Fibroblast of skin of abdomen (primary cell): ENCODE results near the gene EPB41L4A.

Experiments used
- DNase-seq: peaks from one replicate; pipeline ENCODE4 v3.0.0-alpha.2; 2013

The EPB41L4A gene

GRCh38 chr5:112353678-112354077 lies 65.4 kb downstream of the EPB41L4A start:
- no peak for DNase-seq

- no peak for DNase-seq
Observed at GRCh38 chr5:112351225-112351624, 67.9 kb downstream of the EPB41L4A start.

DNA sequence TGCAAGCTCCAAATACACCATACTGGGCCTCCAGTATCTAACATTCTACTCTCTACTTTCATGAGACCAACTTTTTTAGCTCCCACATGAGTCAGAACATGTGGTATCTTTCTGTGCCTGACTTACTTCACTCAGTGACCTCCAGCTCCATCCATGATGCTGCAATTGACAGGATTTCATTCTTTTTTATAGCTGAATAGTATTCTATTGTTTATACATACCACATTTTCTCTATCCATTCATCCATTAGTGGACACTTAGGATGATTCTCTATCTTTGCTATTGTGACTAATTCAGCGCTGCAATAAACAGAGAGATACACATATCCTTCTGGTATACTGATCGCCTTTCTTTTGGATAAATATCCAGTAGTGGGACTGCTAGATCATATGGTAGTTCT lies 68.5 kb downstream of the EPB41L4A start:
- no peak for DNase-seq

- no peak for DNase-seq
Observed at GRCh38 chr5:112349371-112349770, 69.7 kb downstream of the EPB41L4A start.

DNA sequence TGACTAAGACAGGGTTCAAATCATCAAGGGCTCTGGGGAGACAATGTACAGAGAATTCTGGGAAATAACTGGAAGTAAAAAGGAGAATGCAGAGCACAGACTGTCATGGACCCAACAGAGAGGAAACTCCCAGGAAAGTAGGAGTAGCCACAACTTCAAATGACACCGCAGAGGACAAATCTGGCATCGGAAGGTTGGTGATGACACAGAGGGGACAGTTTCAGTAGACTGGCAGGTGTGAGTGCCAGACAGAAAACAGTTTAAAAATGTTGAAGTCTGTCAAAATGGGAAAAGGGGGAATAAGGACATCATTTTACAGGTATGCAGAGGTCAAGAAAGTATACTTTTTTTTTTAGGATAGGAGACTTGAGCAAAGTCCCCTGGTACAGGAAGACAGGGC lies 70.2 kb downstream of the EPB41L4A start:
- DNase-seq, result no peak

- DNase-seq, result no peak
Observed at GRCh38 chr5:112348387-112348786, 70.7 kb downstream of the EPB41L4A start.

- no peak for DNase-seq
Observed at GRCh38 chr5:112346411-112347044, 72.5 kb downstream of the EPB41L4A start.

GRCh38 chr5:112344540-112344939 lies 74.5 kb downstream of the EPB41L4A start:
- no peak for DNase-seq

- no peak for DNase-seq
Observed at GRCh38 chr5:112342389-112342788, 76.7 kb downstream of the EPB41L4A start.

DNA sequence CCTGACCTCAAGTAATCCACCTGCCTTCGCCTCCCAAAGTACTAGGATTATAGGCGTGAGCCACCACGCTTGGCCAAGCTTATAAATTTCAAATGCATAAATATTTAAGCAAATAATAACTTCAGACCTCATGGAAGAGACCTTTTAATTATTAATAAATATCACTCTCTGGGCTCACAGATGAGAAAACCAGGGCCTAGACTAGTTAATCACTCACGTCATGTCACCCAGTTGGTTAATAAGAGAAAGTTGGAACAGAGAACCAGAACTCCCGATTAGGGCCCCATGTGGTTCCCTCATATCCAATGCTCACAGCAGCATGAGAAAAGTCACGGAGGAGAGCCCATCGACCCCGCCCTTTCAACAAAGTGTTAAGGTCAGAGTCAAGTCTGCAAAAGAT lies 79.3 kb downstream of the EPB41L4A start:
- DNase-seq, result no peak

DNA sequence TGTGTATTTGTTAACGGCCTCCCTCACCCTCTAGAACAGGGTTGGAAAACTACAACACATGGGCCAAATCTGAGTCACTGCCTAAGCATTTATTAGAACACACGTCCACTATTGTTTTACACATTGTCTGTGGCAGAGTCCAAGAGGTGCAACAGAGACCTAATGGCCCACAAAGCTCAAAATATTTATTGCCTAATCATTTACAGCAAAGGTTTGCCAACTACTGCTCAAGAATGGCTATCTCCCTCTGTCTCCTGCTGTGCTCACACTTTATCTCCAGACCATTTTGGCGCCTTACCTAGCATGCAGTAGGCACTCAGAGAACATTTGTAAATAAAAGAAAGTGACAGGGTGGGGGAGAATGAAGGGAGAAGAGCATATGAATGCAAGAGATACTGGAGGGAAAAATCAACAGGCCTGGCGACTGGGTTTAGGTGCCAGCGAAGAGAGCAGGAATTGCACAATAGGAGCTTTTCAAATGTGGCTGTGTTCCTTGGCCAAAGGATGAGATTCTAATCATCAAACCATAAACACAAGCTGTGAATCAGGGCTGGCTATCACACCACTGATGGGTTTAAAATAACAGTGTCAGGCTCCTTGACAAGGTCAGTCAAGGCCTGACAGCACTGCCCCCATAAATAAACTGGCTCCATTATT lies 80.3 kb downstream of the EPB41L4A start:
- no peak for DNase-seq

DNA sequence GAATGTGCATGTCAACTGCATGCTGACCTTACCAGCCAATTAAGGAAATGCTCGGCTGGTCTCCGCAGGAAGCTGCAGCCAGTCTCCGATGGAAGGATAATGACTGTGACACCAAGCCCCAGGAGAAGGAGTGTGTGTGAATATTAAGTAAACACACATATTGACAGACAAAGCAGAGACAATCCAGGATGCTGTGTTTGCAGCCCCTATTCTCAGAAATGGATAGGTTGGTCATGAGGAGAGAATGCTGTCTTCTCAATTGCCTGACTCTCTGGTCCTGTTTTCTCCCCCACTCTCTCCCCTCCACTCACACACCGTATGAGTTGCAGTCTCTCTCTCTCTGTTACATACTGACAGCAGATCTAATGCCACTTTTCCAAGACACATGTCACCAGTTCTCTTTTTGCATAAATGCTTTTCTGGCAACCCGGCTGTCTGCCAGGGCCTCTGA lies 85.7 kb downstream of the EPB41L4A start:
- DNase-seq, result no peak

GRCh38 chr5:112331892-112332291 lies 87.2 kb downstream of the EPB41L4A start:
- no peak for DNase-seq

DNA sequence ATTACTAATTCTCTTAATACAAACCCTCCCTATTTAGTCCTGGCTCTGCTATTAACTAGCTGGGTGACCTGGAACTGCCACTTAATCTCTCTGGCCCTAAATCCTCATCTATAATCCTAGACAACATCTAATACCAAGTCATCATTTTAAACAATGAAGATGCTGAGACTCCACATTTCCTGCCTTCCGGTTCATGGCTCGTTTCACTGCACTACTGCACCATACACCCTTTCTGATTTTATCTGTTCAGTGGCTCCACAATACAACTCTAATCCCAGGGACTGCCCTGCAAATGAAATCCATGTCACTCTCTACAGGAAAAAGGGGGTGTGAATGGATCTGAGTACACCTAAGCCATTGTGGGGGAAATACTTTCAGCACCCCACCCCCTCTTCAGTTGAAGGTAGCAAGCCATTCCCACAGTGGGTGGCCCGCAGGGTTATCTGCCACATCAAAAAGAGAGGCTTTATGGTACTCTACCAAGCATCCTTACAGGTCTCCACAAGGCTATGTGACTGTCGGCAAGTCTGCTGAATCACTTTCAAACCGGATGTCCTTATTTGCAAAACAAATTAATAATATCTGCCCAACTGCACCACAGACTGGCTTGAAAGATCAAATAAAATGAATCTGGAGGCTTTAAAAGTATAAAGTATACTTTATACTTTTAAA lies 89.5 kb downstream of the EPB41L4A start:
- no peak for DNase-seq

GRCh38 chr5:112323166-112323565 lies 95.9 kb downstream of the EPB41L4A start:
- DNase-seq, result no peak

DNA sequence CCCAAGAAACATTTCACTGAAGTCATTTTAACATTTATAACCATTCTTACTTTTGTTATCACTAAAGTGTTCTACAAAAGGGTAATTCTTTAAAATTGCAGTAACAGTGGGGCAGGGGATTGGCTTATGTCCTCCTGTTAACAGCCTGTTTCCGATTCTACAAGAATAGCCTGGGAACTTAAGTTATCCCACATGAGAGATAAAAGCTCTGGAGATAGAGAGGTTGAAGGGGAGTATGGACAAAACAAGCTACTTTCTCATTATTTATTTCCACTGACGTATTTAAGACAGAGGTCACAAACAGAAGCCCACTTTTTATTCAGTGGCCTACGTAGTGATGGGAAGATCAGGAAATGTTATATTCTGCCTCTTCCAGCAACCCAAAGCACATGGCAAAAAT lies 98.7 kb downstream of the EPB41L4A start:
- no peak for DNase-seq

DNA sequence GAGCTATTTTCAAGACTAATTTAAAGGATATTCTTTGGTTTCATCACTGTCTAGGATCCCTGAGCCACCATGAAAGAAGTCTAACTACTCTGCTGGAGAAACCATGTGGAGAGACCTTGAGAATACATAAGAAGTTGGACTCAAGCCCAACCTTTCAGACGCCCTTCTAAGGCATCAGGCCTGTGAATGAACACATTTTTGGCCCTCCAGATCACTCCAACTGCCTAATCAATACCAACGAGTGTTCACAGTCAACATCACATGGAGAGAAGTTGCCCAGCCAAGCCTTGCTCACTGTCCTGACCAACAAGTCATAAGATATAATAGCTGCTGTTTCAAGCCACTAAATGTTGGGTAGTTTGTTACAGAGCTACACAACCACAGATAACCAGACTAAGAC lies 100.7 kb downstream of the EPB41L4A start:
- no peak for DNase-seq

DNA sequence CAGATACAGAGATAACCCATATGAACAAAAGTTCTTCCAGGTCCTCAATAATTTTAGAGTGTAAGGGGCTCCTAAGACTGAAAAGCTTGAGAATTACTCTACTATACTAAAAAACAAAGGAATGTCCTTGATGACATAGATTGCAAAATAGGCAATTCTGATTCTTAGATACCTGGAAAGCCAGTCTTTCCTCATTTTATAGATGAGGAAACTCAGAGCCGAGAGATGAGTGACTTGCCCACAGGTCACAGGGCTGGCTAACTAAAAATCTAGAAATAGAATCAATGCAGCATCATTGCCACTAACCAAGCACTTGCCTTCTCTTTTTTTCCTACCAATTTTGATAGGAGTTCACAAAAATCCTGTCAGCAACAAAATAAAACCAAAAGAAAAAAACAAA lies 101.2 kb downstream of the EPB41L4A start:
- DNase-seq, result no peak

DNA sequence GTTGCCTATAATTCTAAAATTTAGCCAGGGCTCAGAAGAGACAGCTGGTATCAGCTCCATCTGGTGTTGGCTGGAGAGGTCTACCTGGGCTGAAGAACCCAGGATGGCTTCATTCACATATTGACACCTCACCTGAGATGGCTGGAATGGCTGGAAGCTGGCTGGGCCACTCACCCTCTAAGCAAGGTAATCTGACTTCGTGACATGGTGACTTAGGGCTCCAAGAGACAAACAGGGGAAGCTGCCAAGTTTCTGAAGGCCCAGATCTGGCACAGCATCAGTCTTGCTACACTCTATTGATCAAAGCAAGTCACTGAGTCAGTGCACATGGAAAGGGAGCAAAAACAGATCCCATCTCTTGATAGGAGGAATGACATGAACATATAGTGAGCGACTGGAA lies 102.3 kb downstream of the EPB41L4A start:
- DNase-seq, result no peak

DNA sequence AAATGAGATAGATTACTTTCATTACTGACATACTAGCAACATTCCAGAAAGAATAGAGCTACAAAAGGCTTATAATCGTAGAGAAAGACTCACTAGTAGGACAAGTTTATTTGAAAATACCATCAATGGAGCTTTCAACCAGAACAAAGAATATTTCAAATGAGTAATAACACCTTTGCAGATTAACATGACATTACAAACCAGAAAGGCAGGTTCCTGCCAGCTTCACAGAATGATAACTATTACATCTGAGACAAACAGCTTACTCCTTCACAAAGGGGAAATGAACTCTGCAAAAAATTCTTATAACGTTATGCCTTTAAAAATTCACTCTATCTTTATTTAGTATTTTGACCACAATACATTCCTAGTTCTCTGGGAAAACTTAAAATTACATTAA lies 103.1 kb downstream of the EPB41L4A start:
- DNase-seq, result no peak

DNA sequence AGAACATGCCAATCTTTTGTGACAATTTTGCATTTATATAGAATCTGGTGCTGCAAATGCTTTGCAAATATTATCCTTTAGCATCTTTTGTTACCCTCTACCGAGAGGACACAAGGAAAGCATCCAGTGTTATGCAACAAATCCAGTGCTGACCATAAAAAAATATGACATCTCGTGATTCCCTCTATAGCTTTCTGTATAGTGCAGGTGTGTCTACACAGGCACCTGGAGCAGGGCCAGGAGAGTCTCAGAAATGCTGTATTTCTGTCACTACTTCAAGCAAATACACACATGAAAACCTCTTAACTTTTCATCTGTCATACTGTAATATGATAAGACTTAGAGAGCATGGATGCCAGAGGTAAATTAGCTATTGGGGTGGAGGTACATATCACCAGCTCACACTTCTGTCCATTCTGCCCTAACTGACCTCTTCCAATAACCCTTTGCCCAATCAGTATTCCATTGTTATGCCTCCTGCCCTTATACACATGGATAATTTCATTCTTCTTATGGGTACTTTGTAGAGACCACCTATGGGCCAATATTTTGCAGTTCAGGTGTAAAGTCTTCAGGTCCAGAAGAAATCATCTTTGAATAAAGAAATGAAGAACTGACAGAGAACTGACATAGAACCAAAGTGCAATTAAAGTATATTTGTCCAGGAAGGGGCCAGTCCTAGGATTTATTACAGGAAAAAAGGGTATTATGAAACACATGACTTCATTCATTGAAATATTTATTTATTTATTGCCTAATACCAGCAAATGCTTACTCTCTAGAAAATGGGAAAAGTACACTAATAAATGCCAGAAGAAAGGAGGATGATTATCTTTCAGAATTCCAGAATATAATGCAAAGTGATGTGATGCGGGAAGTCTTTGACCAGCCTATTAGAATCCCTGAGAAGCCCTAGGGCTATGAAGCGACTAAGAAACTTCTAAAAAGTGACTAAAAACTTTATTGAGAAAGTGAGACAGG lies 106.5 kb downstream of the EPB41L4A start:
- DNase-seq, result no peak

DNA sequence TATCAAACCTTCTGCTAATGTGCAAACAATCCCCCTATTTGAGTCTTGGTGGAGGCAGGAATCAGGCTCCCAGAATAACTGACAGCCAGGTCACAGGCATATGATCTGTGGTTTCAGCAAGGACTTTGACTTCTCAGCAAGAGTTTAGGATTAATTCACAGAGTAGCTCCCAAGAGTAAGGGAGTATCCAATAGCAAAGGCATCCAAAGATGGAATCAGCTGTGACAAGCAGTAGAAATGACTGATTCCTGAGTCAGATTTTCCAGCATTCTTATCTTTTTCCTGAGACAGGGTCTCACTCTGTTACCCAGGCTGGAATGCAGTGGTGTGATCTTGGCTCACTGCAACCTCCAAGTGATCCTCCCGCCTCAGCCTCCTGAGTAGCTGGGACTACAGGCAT lies 108.3 kb downstream of the EPB41L4A start:
- DNase-seq, result no peak

GRCh38 chr5:112308608-112309007 lies 110.5 kb downstream of the EPB41L4A start:
- DNase-seq, result no peak
